Right lobe of liver (tissue), 6 donors: ENCODE results near the gene FCN3. TPM values are rescaled to one million over a fixed set of nuclear protein-coding genes. Genes with fewer than 3 reads are reported as not detected.

Experiments used
- ATAC-seq, 4 donors: fragments of 200-7000 bp; cut with Tn5 transposase; one replicate each; pipeline ENCODE4 v1.9.1; 2020; ENCODE audit warnings: mild to moderate bottlenecking in 4 of 4, moderate library complexity in 4 of 4
- DNase-seq, 3 donors: peaks; one replicate each; pipeline ENCODE4 v3.0.0-alpha.2; 2020
- H3K27ac ChIP-seq, 3 donors: fragments of 200-600 bp; one replicate each; pipeline ENCODE4 v1.8.0; 2022
- H3K27me3 ChIP-seq, 2 donors: fragments of 200-600 bp; one replicate each; pipeline ENCODE4 v1.8.0; 2022
- H3K36me3 ChIP-seq, 4 donors: fragments of 200-600 bp; sonication (generic) in 1 of 4; one replicate each; pipeline versions ENCODE4 v1.5.1 to v1.8.0; 2017 to 2022; ENCODE audit warnings: control low read depth in 1 of 4
- H3K4me1 ChIP-seq, 4 donors: fragments of 200-600 bp; sonication (generic) in 1 of 4; one replicate each; pipeline versions ENCODE4 v1.5.1 to v1.8.0; 2017 to 2022; ENCODE audit warnings: control low read depth in 1 of 4
- H3K4me3 ChIP-seq, 3 donors: fragments of 200-600 bp; one replicate each; pipeline ENCODE4 v1.8.0; 2022
- H3K9me3 ChIP-seq, 4 donors: fragments of 200-600 bp; sonication (generic) in 1 of 4; one replicate each; pipeline versions ENCODE4 v1.5.1 to v1.8.0; 2017 to 2022; ENCODE audit warnings: control low read depth in 1 of 4
- CTCF ChIP-seq, 4 donors: fragments of 200-600 bp in 3 of 4; fragments of 450-650 bp in 1 of 4; IDR thresholded peaks; one replicate each; pipeline versions ENCODE4 v1.5.1 to v1.8.0; 2016 to 2022; ENCODE audit warnings: antibody characterized with exemption in 4 of 4, mild to moderate bottlenecking in 2 of 4
- POLR2A ChIP-seq: fragments of 450-650 bp; IDR thresholded peaks from one replicate; pipeline ENCODE4 v1.6.1; 2017; ENCODE audit warnings: antibody characterized with exemption, mild to moderate bottlenecking
- WGBS: methylation state at CpG from one replicate; pipeline ENCODE4 v1.1.6; 2018; ENCODE audit warnings: low coverage, low lambda C conversion rate; ENCODE audit not compliant: insufficient coverage; ENCODE audit errors: missing lambda C conversion rate; 5-methylcytosine and 5-hydroxymethylcytosine counted together
- intact Hi-C, 2 donors: fragments of 100-400 bp; cut with DNase I; formaldehyde crosslinking; loops; one replicate each; pipeline versions ENCODE4 v1.11.2 to v1.14.1; 2022
- total RNA-seq, 6 experiments: library from RNA; depleted of rRNA in 2 of 6; stranded (reverse); fragments of >200 nt in 2 of 6; fragmentation: NEBNext Ultra II Directional in 3 of 6; extraction: Animal tissue kit (Norgen Biotek cat#: 25700) in 3 of 6; gene quantifications; one replicate each; pipeline versions ENCODE4 v1.1.0 to v1.2.4, GENCODE V29; 2016 to 2023
- donor health status: DM: no; HTN: yes; CAD: no.
- donor health status: DM: no; HTN: no; CAD: no.
- donor health status: DM: no; HTN: no; CAD: no.
- donor health status: DM: no; HTN: yes; CAD: no.
- donor health status: DM: no; HTN: yes; CAD: no.

The FCN3 gene
- total RNA-seq, 6 experiments from 2014 or later: 81.6 to 213 (median 111) TPM

GRCh38 chr1:27397749-27398148 lies 23.1 kb upstream of the FCN3 start:
- no peaks in the 10 kb centered on the region for H3K9me3 ChIP-seq
- intact Hi-C loops: loop anchor here in 1 of 2 donors (5.0 kb wide), 1 partner anchor 100 kb away; no protein-coding TSS in a partner anchor
- whole genome bisulfite sequencing: 25% methylated on average over 2 of the region's 7 CpGs
- ATAC-seq (no peak), DNase-seq (no peak)
- no peaks in the 10 kb centered on the region for H3K36me3 ChIP-seq
- TF ChIP-seq POLR2A: no peak
- no peak for TF ChIP-seq CTCF (IDR thresholded peaks at IDR 0.05)
- H3K27ac ChIP-seq: no peak overlapping the region
- no peaks in the 10 kb centered on the region for H3K27me3 ChIP-seq
- peaks cover 0 to 6% (median 0%) of the 10 kb centered on the region in 4 donors for H3K4me1 ChIP-seq
- no peak overlapping the region for H3K4me3 ChIP-seq

- no peak for TF ChIP-seq POLR2A
- no peak for TF ChIP-seq CTCF (IDR thresholded peaks at IDR 0.05)
- Histone ChIP-seq H3K36me3 (no peaks in the 10 kb centered on the region), H3K9me3 (no peaks in the 10 kb centered on the region), H3K4me1 (peaks cover 0 to 6% (median 0%) of the 10 kb centered on the region in 4 donors), H3K27me3 (no peaks in the 10 kb centered on the region), H3K4me3 (no peak overlapping the region), H3K27ac (no peak overlapping the region)
- DNase-seq (no peak), ATAC-seq (no peak)
- 77% methylated on average over 1 of the region's 3 CpGs for WGBS
- intact Hi-C loops: loop anchor here in 1 of 2 donors (5.0 kb wide), 1 partner anchor 100 kb away; no protein-coding TSS in a partner anchor
These were observed 22.5 kb upstream of the FCN3 start for GRCh38 chr1:27397110-27397509.

GRCh38 chr1:27395441-27396195 lies 21.0 kb upstream of the FCN3 start:
- H3K4me1 ChIP-seq: peaks cover 0 to 6% (median 0%) of the 10 kb centered on the region in 4 donors
- TF ChIP-seq CTCF (IDR thresholded peaks at IDR 0.05) (peak; percentile 93 to 95 (median 94)), POLR2A (no peak)
- H3K27me3 ChIP-seq: no peaks in the 10 kb centered on the region
- no peak overlapping the region for H3K4me3 ChIP-seq
- H3K27ac ChIP-seq: no peak overlapping the region
- H3K36me3 ChIP-seq: no peaks in the 10 kb centered on the region
- ATAC-seq (peak; percentile 66 to 80 (median 72)), DNase-seq (peak; percentile 75 to 80 (median 78))
- 4% methylated on average over 9 of the region's 10 CpGs for WGBS
- intact Hi-C loops: loop anchor here in 1 of 2 donors (5.0 kb wide), 1 partner anchor 98 kb away; no protein-coding TSS in a partner anchor
- H3K9me3 ChIP-seq: no peaks in the 10 kb centered on the region

- Histone ChIP-seq H3K36me3 (no peaks in the 10 kb centered on the region), H3K27ac (no peak overlapping the region), H3K9me3 (no peaks in the 10 kb centered on the region), H3K27me3 (no peaks in the 10 kb centered on the region), H3K4me1 (peaks cover 0 to 6% (median 0%) of the 10 kb centered on the region in 4 donors), H3K4me3 (no peak overlapping the region)
- ATAC-seq (no peak), DNase-seq (no peak)
- TF ChIP-seq CTCF (IDR thresholded peaks at IDR 0.05): no peak
- intact Hi-C loops: loop anchor here (5.0 kb wide), 3 partner anchors 38 to 98 kb away; no protein-coding TSS in a partner anchor
- no CpG with 5 or more reads among the region's 1 CpG for WGBS
These were observed 20.3 kb upstream of the FCN3 start for GRCh38 chr1:27394925-27395324.
